Progenitor cell of endocrine pancreas (in vitro differentiated cells): ENCODE results near the gene TSSK1B. TPM values are rescaled to one million over a fixed set of nuclear protein-coding genes. Genes with fewer than 3 reads are reported as not detected.

Experiments
- DNase-seq: peaks from one replicate; pipeline ENCODE4 v3.0.0; 2021; ENCODE audit warnings: low spot score; ENCODE audit not compliant: unreplicated experiment
- H3K27ac Mint-ChIP-seq: 2 replicates; pipeline ENCODE4 v1.8.0; 2021; ENCODE audit warnings: mild to moderate bottlenecking, moderate library complexity, mixed read lengths
- H3K27me3 Mint-ChIP-seq: 2 replicates; pipeline ENCODE4 v1.8.0; 2021; ENCODE audit warnings: mixed read lengths
- H3K36me3 Mint-ChIP-seq: 2 replicates; pipeline ENCODE4 v1.8.0; 2022; ENCODE audit warnings: mixed read lengths; ENCODE audit not compliant: insufficient read depth
- H3K4me1 Mint-ChIP-seq: 2 replicates; pipeline ENCODE4 v1.8.0; 2021; ENCODE audit warnings: low read depth, mixed read lengths
- H3K4me3 Mint-ChIP-seq: 2 replicates; pipeline ENCODE4 v1.8.0; 2021; ENCODE audit warnings: low read depth, mild to moderate bottlenecking, moderate library complexity, mixed read lengths
- H3K9me3 Mint-ChIP-seq: 2 replicates; pipeline ENCODE4 v1.8.0; 2021; ENCODE audit warnings: low read depth, mixed read lengths
- total RNA-seq: library from RNA; stranded (reverse); gene quantifications from 2 replicates; pipeline ENCODE4 v1.2.1, GENCODE V29; 2021
- TF ChIP-seq, protein P1 (sequence below): fragments of 200-600 bp; sonication (generic); IDR thresholded peaks from one replicate; pipeline ENCODE4 v1.5.0; 2021; ENCODE audit warnings: antibody characterized with exemption, mild to moderate bottlenecking; ENCODE audit not compliant: unreplicated experiment

The TSSK1B gene
- total RNA-seq, 1 donor from 2014 or later = 0.29 TPM

- no peak overlapping the region for H3K4me3 Mint-ChIP-seq
These were observed 1.7 kb downstream of the TSSK1B start for GRCh38 chr5:113433071-113433470.

DNA sequence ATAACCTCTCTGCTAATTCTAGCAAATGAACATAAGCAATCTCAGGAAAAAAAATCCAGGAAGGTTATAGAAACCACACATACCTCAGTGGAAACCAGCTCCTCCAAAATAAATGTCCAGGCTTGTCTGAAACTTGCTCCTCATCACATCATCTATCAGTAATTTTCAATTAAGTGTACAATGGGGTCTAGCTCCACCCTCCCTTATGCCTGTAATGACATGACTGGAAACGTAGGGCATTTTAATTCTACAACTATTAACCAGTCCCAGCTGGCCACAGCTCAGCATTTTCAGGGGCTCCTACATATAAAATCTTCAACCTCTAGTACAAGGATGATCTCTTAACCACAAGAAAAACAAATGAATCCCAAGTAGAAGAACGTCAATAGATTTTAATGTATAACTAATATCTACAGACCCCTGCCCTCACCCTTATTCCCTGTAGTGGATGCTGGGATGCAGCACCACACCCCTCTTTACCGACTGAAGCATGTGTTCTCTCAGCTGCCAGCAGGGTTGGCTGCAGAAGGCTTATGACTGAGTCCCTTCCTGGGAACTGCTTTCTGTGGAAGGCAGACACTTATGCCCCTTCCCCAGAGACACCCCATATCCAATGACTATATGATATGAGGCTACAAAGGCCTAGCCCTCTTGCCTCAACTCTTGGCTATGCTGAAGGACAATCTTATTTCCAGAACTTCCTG is 6.8 kb downstream of the TSSK1B start:
- Mint-ChIP-seq H3K27ac (no peak overlapping the region), H3K27me3 (no peaks in the 10 kb centered on the region), H3K4me3 (no peak overlapping the region), H3K4me1 (peaks cover 12% of the 10 kb centered on the region), H3K9me3 (no peaks in the 10 kb centered on the region), H3K36me3 (no peaks in the 10 kb centered on the region)
- DNase-seq = no peak
- TF ChIP-seq, protein P1, sequence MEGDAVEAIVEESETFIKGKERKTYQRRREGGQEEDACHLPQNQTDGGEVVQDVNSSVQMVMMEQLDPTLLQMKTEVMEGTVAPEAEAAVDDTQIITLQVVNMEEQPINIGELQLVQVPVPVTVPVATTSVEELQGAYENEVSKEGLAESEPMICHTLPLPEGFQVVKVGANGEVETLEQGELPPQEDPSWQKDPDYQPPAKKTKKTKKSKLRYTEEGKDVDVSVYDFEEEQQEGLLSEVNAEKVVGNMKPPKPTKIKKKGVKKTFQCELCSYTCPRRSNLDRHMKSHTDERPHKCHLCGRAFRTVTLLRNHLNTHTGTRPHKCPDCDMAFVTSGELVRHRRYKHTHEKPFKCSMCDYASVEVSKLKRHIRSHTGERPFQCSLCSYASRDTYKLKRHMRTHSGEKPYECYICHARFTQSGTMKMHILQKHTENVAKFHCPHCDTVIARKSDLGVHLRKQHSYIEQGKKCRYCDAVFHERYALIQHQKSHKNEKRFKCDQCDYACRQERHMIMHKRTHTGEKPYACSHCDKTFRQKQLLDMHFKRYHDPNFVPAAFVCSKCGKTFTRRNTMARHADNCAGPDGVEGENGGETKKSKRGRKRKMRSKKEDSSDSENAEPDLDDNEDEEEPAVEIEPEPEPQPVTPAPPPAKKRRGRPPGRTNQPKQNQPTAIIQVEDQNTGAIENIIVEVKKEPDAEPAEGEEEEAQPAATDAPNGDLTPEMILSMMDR = peak; percentile 13

More at GRCh38 chr5:113433071-113433470, 1.7 kb downstream of the TSSK1B start:
- H3K27me3 Mint-ChIP-seq = no peaks in the 10 kb centered on the region
- no peak overlapping the region for H3K27ac Mint-ChIP-seq
- no peak for DNase-seq
- H3K9me3 Mint-ChIP-seq = no peaks in the 10 kb centered on the region
- peaks cover 16% of the 10 kb centered on the region for H3K4me1 Mint-ChIP-seq
- TF ChIP-seq, protein P1 = no peak
- peaks cover 1% of the 10 kb centered on the region for H3K36me3 Mint-ChIP-seq

DNA sequence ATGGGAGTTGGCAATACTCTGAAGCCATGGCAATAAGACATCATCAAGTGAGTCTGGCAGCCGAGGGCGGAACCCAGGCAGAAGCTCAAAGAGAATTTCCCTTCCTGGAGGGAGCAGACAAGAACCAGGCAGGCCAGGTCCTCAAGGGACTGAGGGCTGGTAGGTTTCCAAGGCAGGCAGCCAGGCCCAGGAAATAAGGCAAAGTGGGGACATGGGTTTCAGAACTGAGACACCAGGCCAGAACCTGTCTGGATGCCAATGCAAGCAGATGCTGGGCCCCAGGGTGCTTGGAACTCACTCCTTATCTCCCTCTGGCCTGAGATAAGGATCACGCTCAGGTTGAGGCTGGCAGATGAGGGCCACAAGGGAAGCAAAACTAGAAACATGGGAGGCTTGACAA is 8.9 kb downstream of the TSSK1B start:
- TF ChIP-seq, protein P1 = no peak
- Mint-ChIP-seq H3K4me3 (no peak overlapping the region), H3K27ac (no peak overlapping the region), H3K27me3 (no peaks in the 10 kb centered on the region), H3K4me1 (peaks cover 21% of the 10 kb centered on the region), H3K9me3 (no peaks in the 10 kb centered on the region), H3K36me3 (no peaks in the 10 kb centered on the region)
- no peak for DNase-seq

DNA sequence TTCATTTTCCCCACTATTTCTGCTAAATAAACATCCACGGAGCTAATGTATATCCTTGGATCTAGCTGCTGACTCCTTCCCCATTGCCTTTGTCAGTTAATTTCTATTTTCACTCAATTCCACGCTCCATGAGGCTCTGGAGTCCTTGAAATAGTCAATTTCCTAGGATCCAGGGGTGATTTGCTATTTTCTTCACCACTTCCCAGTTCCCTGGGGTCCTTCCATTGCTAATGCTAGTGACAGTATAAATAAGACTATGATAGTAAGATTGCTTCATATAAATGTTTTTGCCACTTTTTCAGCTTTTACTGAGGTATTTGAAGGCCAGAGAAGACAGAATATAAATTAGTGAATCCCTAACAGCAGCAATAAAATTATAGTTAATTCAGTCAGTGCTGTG is 13.1 kb downstream of the TSSK1B start:
- Mint-ChIP-seq H3K9me3 (no peaks in the 10 kb centered on the region), H3K27ac (no peak overlapping the region)

GRCh38 chr5:113405530-113405929 is 29.3 kb downstream of the TSSK1B start:
- no peaks in the 10 kb centered on the region for H3K36me3 Mint-ChIP-seq
- H3K27me3 Mint-ChIP-seq = no peaks in the 10 kb centered on the region
- TF ChIP-seq, protein P1 = no peak
- H3K4me3 Mint-ChIP-seq = no peak overlapping the region
- H3K4me1 Mint-ChIP-seq = peaks cover 6% of the 10 kb centered on the region
- no peaks in the 10 kb centered on the region for H3K9me3 Mint-ChIP-seq
- no peak for DNase-seq
- H3K27ac Mint-ChIP-seq = no peak overlapping the region

More for the DNA sequence above, 13.1 kb downstream of the TSSK1B start:
- H3K4me1 Mint-ChIP-seq = peaks cover 12% of the 10 kb centered on the region
- H3K4me3 Mint-ChIP-seq = no peak overlapping the region
- TF ChIP-seq, protein P1 = no peak
- no peaks in the 10 kb centered on the region for H3K27me3 Mint-ChIP-seq
- no peak for DNase-seq
- H3K36me3 Mint-ChIP-seq = no peaks in the 10 kb centered on the region
